HepG2 (cell line): Measurements from ENCODE around the gene ZFYVE26. TPM values are rescaled to one million over a fixed set of nuclear protein-coding genes. Genes with fewer than 3 reads are reported as not detected.

Experiments
- CCAR2 ChIP-seq: fragments of 200-400 bp; formaldehyde crosslinking; optimal IDR thresholded peaks from 2 replicates; pipeline ENCODE3; 2018; ENCODE audit warnings: low read depth, mild to moderate bottlenecking, low read length, moderate library complexity
- CREB1 ChIP-seq, 2 experiments: fragments of 450-650 bp in 1 of 2; IDR thresholded peaks; 2 replicates each; pipeline ENCODE4 v1.6.1; 2016 to 2017; ENCODE audit warnings: control low read depth in 1 of 2, mild to moderate bottlenecking in 1 of 2, missing compliant biosample characterization in 1 of 2, missing genetic modification characterization in 1 of 2
- MXD4 ChIP-seq: IDR thresholded peaks from 2 replicates; pipeline ENCODE4 v1.6.1; 2016; ENCODE audit warnings: mild to moderate bottlenecking, missing biosample characterization, missing genetic modification reagents
- NR1H2 ChIP-seq: sonication (generic); formaldehyde crosslinking; IDR thresholded peaks from 2 replicates; pipeline ENCODE4 v1.8.1; 2022; ENCODE audit warnings: low read depth, missing genetic modification reagents, borderline replicate concordance
- PAWR ChIP-seq: sonication (generic); formaldehyde crosslinking; IDR thresholded peaks from 2 replicates; pipeline ENCODE4 v1.4.0; 2020; ENCODE audit warnings: missing genetic modification reagents, mild to moderate bottlenecking, borderline replicate concordance
- ZNF354B ChIP-seq: sonication (generic); formaldehyde crosslinking; IDR thresholded peaks from 2 replicates; pipeline ENCODE4 v1.8.0; 2022; ENCODE audit warnings: mild to moderate bottlenecking, missing genetic modification reagents
- polyA plus RNA-seq, 8 experiments: library from polyadenylated mRNA; depleted of rRNA in 3 of 8; stranded (reverse) in 7 of 8; unstranded in 1 of 8; fragments of >200 nt; fragmentation: Illumina TruSeq in 4 of 8; extraction: Trizol in 4 of 8; gene quantifications; 2 replicates each; pipeline versions ENCODE4 v1.2.1 to v1.2.3, GENCODE V29; 2011 to 2016; ENCODE audit warnings: low read depth in 4 of 8, missing spikeins in 1 of 8, mixed read lengths in 1 of 8; ENCODE audit not compliant: insufficient read depth in 1 of 8
- total RNA-seq, 5 experiments: library from RNA; depleted of rRNA; stranded (reverse); fragments of >200 nt; fragmentation: Illumina TruSeq; extraction: Trizol; gene quantifications; 2 replicates each; pipeline ENCODE4 v1.2.3, GENCODE V29; 2016; ENCODE audit warnings: low read depth in 1 of 5
- TF ChIP-seq, protein P1 (sequence below): sonication (generic); formaldehyde crosslinking; IDR thresholded peaks from 2 replicates; pipeline ENCODE4 v1.5.1; 2020; ENCODE audit warnings: missing genetic modification reagents, mild to moderate bottlenecking, borderline replicate concordance
- TF ChIP-seq, protein P2 (sequence below): sonication (generic); formaldehyde crosslinking; IDR thresholded peaks from 2 replicates; pipeline ENCODE4 v1.8.1; 2023; ENCODE audit warnings: mild to moderate bottlenecking, missing genetic modification reagents, borderline replicate concordance
- TF ChIP-seq, protein P3 (sequence below): sonication (generic); formaldehyde crosslinking; IDR thresholded peaks from 2 replicates; pipeline ENCODE4 v1.5.0; 2020; ENCODE audit warnings: mild to moderate bottlenecking, missing genetic modification reagents
- TF ChIP-seq, protein P4 (sequence below): sonication (generic); formaldehyde crosslinking; IDR thresholded peaks from 2 replicates; pipeline ENCODE4 v1.5.1; 2020; ENCODE audit warnings: missing genetic modification reagents, mild to moderate bottlenecking, borderline replicate concordance
- TF ChIP-seq, protein P5 (sequence below): sonication (generic); formaldehyde crosslinking; IDR thresholded peaks from 2 replicates; pipeline ENCODE4 v1.8.0; 2022; ENCODE audit warnings: missing genetic modification reagents, mild to moderate bottlenecking, moderate library complexity, borderline replicate concordance
- TF ChIP-seq, protein P6 (sequence below), 2 experiments: sonication (generic) in 1 of 2; formaldehyde crosslinking in 1 of 2; IDR thresholded peaks; 2 replicates each; pipeline versions ENCODE4 v1.5.1 to v1.6.1; 2011 to 2020; ENCODE audit warnings: borderline replicate concordance in 1 of 2, low read depth in 1 of 2, low read length in 1 of 2, mild to moderate bottlenecking in 1 of 2, missing genetic modification reagents in 1 of 2, moderate library complexity in 1 of 2
- TF ChIP-seq, protein P7 (sequence below): sonication (generic); formaldehyde crosslinking; IDR thresholded peaks from 2 replicates; pipeline ENCODE4 v1.5.1; 2020; ENCODE audit warnings: mild to moderate bottlenecking, missing genetic modification reagents, borderline replicate concordance

The ZFYVE26 gene
- total and polyA plus RNA-seq, 2 of the 13 experiments (the other 11 are each of a cell fraction or from before 2014, with no cell fraction given) = 13.6 to 16.4 TPM

DNA sequence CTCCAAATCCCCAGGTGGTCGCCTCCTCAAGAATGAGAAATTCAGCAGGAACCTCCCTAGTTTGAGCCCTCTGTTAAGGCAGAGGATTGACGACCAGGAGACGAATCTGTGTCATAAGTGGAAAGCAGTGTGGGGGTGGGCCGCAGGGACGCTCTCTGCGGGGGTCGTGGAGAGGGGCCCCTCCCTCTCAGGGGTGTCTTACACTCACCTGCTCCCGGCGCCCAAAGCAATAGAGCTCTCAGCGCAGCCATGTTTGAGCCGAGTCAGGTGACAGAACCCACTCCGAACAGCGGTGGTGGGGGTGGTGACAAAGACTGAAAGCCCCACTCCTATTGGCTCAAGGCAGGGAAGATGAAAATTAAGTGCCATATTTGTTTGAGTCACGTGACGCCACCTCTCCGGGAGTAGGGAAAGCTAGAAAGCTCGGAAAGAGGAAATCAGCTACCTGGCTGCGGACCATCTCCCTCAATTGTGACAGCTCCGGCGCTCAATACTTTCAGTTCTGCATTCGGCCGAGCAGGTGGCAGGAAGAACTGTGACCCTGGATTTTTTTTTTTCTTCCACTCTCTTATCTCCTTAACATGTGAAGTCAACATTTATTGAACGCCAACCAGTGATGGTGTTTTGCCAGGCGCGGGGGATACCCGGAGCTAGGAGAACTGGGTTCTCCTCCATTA, at the start of gene ZFYVE26 (continued):
- TF ChIP-seq, protein P1, sequence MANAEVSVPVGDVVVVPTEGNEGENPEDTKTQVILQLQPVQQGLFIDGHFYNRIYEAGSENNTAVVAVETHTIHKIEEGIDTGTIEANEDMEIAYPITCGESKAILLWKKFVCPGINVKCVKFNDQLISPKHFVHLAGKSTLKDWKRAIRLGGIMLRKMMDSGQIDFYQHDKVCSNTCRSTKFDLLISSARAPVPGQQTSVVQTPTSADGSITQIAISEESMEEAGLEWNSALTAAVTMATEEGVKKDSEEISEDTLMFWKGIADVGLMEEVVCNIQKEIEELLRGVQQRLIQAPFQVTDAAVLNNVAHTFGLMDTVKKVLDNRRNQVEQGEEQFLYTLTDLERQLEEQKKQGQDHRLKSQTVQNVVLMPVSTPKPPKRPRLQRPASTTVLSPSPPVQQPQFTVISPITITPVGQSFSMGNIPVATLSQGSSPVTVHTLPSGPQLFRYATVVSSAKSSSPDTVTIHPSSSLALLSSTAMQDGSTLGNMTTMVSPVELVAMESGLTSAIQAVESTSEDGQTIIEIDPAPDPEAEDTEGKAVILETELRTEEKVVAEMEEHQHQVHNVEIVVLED = 0 out of 2 replicates have a peak, but pooled peaks have one; percentile 12
- TF ChIP-seq, protein P2, sequence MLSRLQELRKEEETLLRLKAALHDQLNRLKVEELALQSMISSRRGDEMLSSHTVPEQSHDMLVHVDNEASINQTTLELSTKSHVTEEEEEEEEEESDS (CRISPR knock-in tag) = no peak
- TF ChIP-seq, protein P3, sequence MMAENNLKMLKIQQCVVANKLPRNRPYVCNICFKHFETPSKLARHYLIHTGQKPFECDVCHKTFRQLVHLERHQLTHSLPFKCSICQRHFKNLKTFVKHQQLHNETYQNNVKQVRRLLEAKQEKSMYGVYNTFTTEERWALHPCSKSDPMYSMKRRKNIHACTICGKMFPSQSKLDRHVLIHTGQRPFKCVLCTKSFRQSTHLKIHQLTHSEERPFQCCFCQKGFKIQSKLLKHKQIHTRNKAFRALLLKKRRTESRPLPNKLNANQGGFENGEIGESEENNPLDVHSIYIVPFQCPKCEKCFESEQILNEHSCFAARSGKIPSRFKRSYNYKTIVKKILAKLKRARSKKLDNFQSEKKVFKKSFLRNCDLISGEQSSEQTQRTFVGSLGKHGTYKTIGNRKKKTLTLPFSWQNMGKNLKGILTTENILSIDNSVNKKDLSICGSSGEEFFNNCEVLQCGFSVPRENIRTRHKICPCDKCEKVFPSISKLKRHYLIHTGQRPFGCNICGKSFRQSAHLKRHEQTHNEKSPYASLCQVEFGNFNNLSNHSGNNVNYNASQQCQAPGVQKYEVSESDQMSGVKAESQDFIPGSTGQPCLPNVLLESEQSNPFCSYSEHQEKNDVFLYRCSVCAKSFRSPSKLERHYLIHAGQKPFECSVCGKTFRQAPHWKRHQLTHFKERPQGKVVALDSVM (CRISPR knock-in tag) = no peak
- TF ChIP-seq, protein P4, sequence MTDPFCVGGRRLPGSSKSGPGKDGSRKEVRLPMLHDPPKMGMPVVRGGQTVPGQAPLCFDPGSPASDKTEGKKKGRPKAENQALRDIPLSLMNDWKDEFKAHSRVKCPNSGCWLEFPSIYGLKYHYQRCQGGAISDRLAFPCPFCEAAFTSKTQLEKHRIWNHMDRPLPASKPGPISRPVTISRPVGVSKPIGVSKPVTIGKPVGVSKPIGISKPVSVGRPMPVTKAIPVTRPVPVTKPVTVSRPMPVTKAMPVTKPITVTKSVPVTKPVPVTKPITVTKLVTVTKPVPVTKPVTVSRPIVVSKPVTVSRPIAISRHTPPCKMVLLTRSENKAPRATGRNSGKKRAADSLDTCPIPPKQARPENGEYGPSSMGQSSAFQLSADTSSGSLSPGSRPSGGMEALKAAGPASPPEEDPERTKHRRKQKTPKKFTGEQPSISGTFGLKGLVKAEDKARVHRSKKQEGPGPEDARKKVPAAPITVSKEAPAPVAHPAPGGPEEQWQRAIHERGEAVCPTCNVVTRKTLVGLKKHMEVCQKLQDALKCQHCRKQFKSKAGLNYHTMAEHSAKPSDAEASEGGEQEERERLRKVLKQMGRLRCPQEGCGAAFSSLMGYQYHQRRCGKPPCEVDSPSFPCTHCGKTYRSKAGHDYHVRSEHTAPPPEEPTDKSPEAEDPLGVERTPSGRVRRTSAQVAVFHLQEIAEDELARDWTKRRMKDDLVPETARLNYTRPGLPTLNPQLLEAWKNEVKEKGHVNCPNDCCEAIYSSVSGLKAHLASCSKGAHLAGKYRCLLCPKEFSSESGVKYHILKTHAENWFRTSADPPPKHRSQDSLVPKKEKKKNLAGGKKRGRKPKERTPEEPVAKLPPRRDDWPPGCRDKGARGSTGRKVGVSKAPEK (CRISPR knock-in tag) = no peak
- TF ChIP-seq, protein P5, sequence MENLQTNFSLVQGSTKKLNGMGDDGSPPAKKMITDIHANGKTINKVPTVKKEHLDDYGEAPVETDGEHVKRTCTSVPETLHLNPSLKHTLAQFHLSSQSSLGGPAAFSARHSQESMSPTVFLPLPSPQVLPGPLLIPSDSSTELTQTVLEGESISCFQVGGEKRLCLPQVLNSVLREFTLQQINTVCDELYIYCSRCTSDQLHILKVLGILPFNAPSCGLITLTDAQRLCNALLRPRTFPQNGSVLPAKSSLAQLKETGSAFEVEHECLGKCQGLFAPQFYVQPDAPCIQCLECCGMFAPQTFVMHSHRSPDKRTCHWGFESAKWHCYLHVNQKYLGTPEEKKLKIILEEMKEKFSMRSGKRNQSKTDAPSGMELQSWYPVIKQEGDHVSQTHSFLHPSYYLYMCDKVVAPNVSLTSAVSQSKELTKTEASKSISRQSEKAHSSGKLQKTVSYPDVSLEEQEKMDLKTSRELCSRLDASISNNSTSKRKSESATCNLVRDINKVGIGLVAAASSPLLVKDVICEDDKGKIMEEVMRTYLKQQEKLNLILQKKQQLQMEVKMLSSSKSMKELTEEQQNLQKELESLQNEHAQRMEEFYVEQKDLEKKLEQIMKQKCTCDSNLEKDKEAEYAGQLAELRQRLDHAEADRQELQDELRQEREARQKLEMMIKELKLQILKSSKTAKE (CRISPR knock-in tag) = no peak
- TF ChIP-seq MXD4 (0 out of 2 replicates have a peak, but pooled peaks have one; percentile 43), CREB1 (IDR thresholded peaks at IDR 0.05) (peak; percentile 76), CREB1 (CRISPR knock-in tag; IDR thresholded peaks at IDR 0.05) (peak; percentile 77), CCAR2 (no peak), PAWR (CRISPR knock-in tag) (no peak), NR1H2 (no peak), ZNF354B (CRISPR knock-in tag) (no peak)
- TF ChIP-seq, protein P6, sequence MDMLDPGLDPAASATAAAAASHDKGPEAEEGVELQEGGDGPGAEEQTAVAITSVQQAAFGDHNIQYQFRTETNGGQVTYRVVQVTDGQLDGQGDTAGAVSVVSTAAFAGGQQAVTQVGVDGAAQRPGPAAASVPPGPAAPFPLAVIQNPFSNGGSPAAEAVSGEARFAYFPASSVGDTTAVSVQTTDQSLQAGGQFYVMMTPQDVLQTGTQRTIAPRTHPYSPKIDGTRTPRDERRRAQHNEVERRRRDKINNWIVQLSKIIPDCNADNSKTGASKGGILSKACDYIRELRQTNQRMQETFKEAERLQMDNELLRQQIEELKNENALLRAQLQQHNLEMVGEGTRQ (IDR thresholded peaks at IDR 0.05; ENCODE audit: low read depth, low read length) = peak; percentile 98
- TF ChIP-seq, protein P6 (CRISPR knock-in tag; IDR thresholded peaks at IDR 0.05; ENCODE audit: borderline replicate concordance) = peak; percentile 99; the same call in 1 of the 2 replicates
- TF ChIP-seq, protein P7, sequence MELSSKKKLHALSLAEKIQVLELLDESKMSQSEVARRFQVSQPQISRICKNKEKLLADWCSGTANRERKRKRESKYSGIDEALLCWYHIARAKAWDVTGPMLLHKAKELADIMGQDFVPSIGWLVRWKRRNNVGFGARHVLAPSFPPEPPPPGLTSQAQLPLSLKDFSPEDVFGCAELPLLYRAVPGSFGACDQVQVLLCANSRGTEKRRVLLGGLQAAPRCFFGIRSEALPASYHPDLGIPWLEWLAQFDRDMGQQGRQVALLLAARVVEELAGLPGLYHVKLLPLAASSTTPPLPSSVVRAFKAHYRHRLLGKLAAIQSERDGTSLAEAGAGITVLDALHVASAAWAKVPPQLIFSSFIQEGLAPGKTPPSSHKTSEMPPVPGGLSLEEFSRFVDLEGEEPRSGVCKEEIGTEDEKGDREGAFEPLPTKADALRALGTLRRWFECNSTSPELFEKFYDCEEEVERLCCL (CRISPR knock-in tag) = 0 out of 2 replicates have a peak, but pooled peaks have one; percentile 87
